Measurements from ENCODE around the gene TRAPPC3L. TPM values are rescaled to one million over a fixed set of nuclear protein-coding genes. Genes with fewer than 3 reads are reported as not detected.

Gene TRAPPC3L
- total RNA-seq, 1 experiment from 2014 or later: not detected

DNA sequence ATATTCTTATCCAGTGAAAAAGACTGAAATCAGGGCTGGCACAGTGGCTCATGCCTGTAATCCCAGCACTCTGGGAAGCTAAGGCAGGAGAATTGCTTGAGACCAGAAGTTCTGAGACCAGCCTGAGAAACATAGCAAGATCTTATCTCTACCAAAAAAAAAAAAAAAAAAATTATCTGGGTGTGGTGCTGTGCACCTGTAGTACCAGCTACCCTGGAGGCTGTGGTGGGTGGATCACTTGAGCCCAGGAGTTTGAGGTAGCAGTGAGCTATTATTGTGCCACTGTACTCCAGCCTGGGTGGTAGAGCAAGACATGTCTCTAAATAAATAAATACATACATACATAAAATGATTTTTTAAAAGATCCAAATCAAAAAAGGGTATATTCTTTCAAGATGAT, 78.0 kb downstream of the TRAPPC3L start:
- ChIA-PET RAD21 (ENCODE audit: low non-redundant PET in 1 of 2, low total read pairs in 2 of 2, uncharacterized antibody in 2 of 2, unreplicated experiment in 2 of 2) (no interaction called here), POLR2A (no interaction called here), CTCF (no interaction called here)
- Histone ChIP-seq H4K20me1 (ENCODE audit: insufficient read depth) (no peaks in the 10 kb centered on the region), H3K9me2 (ENCODE audit: insufficient read depth) (no peaks in the 10 kb centered on the region), H3K4me1 (ENCODE audit: control insufficient read depth in 1 of 2, insufficient read depth in 2 of 2, low read length in 2 of 2) (no peaks in the 10 kb centered on the region), H3K27ac (ENCODE audit: low read depth, low read length) (no peak overlapping the region), H3K4me2 (ENCODE audit: low read length) (no peak overlapping the region), H3K36me3 (ENCODE audit: control insufficient read depth in 1 of 2, insufficient read depth in 2 of 2, low read length in 2 of 2) (no peaks in the 10 kb centered on the region), H3K4me3 (replicated peaks in 1 of 2; ENCODE audit: low read depth in 1 of 2, low read length in 2 of 2) (no peak overlapping the region), H3K27me3 (ENCODE audit: insufficient read depth, low read length) (no peaks in the 10 kb centered on the region), H3K9ac (ENCODE audit: low read length) (no peak overlapping the region), H3K79me2 (ENCODE audit: insufficient read depth, low read length) (no peaks in the 10 kb centered on the region), H3K9me3 (ENCODE audit: control insufficient read depth in 1 of 2, insufficient read depth in 1 of 2, low read depth in 1 of 2, low read length in 2 of 2) (no peaks in the 10 kb centered on the region), H2AFZ (ENCODE audit: low read depth, low read length, poor library complexity, severe bottlenecking) (no peak overlapping the region)
- no TSS peak for BruUV-seq (replicated peaks)
- no peak for ATAC-seq
- TF ChIP-seq, protein P1, sequence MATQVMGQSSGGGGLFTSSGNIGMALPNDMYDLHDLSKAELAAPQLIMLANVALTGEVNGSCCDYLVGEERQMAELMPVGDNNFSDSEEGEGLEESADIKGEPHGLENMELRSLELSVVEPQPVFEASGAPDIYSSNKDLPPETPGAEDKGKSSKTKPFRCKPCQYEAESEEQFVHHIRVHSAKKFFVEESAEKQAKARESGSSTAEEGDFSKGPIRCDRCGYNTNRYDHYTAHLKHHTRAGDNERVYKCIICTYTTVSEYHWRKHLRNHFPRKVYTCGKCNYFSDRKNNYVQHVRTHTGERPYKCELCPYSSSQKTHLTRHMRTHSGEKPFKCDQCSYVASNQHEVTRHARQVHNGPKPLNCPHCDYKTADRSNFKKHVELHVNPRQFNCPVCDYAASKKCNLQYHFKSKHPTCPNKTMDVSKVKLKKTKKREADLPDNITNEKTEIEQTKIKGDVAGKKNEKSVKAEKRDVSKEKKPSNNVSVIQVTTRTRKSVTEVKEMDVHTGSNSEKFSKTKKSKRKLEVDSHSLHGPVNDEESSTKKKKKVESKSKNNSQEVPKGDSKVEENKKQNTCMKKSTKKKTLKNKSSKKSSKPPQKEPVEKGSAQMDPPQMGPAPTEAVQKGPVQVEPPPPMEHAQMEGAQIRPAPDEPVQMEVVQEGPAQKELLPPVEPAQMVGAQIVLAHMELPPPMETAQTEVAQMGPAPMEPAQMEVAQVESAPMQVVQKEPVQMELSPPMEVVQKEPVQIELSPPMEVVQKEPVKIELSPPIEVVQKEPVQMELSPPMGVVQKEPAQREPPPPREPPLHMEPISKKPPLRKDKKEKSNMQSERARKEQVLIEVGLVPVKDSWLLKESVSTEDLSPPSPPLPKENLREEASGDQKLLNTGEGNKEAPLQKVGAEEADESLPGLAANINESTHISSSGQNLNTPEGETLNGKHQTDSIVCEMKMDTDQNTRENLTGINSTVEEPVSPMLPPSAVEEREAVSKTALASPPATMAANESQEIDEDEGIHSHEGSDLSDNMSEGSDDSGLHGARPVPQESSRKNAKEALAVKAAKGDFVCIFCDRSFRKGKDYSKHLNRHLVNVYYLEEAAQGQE (IDR thresholded peaks at IDR 0.05; ENCODE audit: low read depth): no peak
- TF ChIP-seq ZFX (IDR thresholded peaks at IDR 0.05): no peak
- TF ChIP-seq SIN3A (IDR thresholded peaks at IDR 0.05; ENCODE audit: low read depth): no peak
- no peak for TF ChIP-seq POLR2A (IDR thresholded peaks at IDR 0.05; ENCODE audit: borderline replicate concordance, extremely low read depth, insufficient read depth, insufficient read length)
- no peak for TF ChIP-seq CBX3 (IDR thresholded peaks at IDR 0.05; ENCODE audit: low read depth)
- TF ChIP-seq EZH2phosphoT487 (IDR thresholded peaks at IDR 0.05; ENCODE audit: borderline replicate concordance): no peak
- TF ChIP-seq, protein P2, sequence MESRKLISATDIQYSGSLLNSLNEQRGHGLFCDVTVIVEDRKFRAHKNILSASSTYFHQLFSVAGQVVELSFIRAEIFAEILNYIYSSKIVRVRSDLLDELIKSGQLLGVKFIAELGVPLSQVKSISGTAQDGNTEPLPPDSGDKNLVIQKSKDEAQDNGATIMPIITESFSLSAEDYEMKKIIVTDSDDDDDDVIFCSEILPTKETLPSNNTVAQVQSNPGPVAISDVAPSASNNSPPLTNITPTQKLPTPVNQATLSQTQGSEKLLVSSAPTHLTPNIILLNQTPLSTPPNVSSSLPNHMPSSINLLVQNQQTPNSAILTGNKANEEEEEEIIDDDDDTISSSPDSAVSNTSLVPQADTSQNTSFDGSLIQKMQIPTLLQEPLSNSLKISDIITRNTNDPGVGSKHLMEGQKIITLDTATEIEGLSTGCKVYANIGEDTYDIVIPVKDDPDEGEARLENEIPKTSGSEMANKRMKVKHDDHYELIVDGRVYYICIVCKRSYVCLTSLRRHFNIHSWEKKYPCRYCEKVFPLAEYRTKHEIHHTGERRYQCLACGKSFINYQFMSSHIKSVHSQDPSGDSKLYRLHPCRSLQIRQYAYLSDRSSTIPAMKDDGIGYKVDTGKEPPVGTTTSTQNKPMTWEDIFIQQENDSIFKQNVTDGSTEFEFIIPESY (IDR thresholded peaks at IDR 0.05; ENCODE audit: extremely low read depth, insufficient replicate concordance, low read length): no peak
- no peak for TF ChIP-seq SP1 (IDR thresholded peaks at IDR 0.05; ENCODE audit: low read depth)
- TF ChIP-seq ELF1 (IDR thresholded peaks at IDR 0.05; ENCODE audit: borderline replicate concordance, low read depth): no peak
- no peak for TF ChIP-seq ZNF274 (IDR thresholded peaks at IDR 0.05; ENCODE audit: low read depth, low read length)
- TF ChIP-seq POLR2AphosphoS5 (IDR thresholded peaks at IDR 0.05; ENCODE audit: low read depth, low read length): no peak
- no peak for DNase-seq (ENCODE audit: low read depth, low spot score)
- intact Hi-C loops (cut with micrococcal nuclease): no loop called here

Measured in HCT116 (cell line).